ENCODE measurements around the gene PPFIA4. TPM values are rescaled to one million over a fixed set of nuclear protein-coding genes. Genes with fewer than 3 reads are reported as not detected.

PPFIA4 gene
- total and polyA plus RNA-seq, 2 donors (not counting 3 experiments of a cell fraction or from before 2014, with no cell fraction given) = 0.17 to 0.22 TPM

GRCh38 chr1:203039609-203040512 lies 13.6 kb downstream of the PPFIA4 start:
- Histone ChIP-seq H3K4me2 (ENCODE audit: insufficient read depth, low read length) (no peak overlapping the region), H3K4me1 (ENCODE audit: control insufficient read depth, extremely low read depth, insufficient read depth, low read length) (no peaks in the 10 kb centered on the region), H4K20me1 (replicated peaks; ENCODE audit: control insufficient read depth, extremely low read depth, insufficient read depth, low read length) (no peaks in the 10 kb centered on the region), H3K27me3 (ENCODE audit: control insufficient read depth in 2 of 2, insufficient read depth in 2 of 2, low read length in 2 of 2) (peaks cover 0 to 16% of the 10 kb centered on the region in 2 experiments), H3K9ac (replicated peaks; ENCODE audit: extremely low read depth, insufficient read depth, low read length) (no peak overlapping the region), H3K9me1 (replicated peaks; ENCODE audit: control insufficient read depth, extremely low read depth, insufficient read depth, low read length) (no peaks in the 10 kb centered on the region), H3K79me2 (ENCODE audit: control insufficient read depth, insufficient read depth, low read length) (no peaks in the 10 kb centered on the region), H3K4me3 (replicated peaks in 1 of 3; ENCODE audit: insufficient read depth in 1 of 3, low read depth in 1 of 3, low read length in 3 of 3) (no peak overlapping the region), H3K9me3 (replicated peaks; ENCODE audit: control insufficient read depth, insufficient read depth, low read length) (no peaks in the 10 kb centered on the region), H3K36me3 (ENCODE audit: control insufficient read depth in 2 of 2, extremely low read depth in 1 of 2, insufficient read depth in 2 of 2, low read length in 2 of 2) (no peaks in the 10 kb centered on the region), H3K27ac (ENCODE audit: insufficient read depth, low read depth, low read length) (no peak overlapping the region), H2AFZ (ENCODE audit: low read depth, low read length) (no peak overlapping the region)
- dilution Hi-C loops (cut with MboI; ENCODE audit: extremely low pct_ligation_motif_present, low sequenced_read_pairs) = no loop called here
- no peak for DNase-seq (ENCODE audit: low read depth, low spot score)
- ChIA-PET POLR2A (interaction anchor here (1.0 kb wide), 1 partner anchor 176 kb away, joined by 3 read pairs; no protein-coding TSS in a partner anchor), CTCF (interaction anchor here (0.7 to 7.3 kb wide), 43 partner anchors 11 to 401 kb away, joined by 3 to 363 read pairs (median 5); partner anchors contain the start of genes MYBPH, PPFIA4 and TMEM183A)
- no peak for TF ChIP-seq MYC (IDR thresholded peaks at IDR 0.05; ENCODE audit: low read depth, low read length)
- TF ChIP-seq, protein P1, sequence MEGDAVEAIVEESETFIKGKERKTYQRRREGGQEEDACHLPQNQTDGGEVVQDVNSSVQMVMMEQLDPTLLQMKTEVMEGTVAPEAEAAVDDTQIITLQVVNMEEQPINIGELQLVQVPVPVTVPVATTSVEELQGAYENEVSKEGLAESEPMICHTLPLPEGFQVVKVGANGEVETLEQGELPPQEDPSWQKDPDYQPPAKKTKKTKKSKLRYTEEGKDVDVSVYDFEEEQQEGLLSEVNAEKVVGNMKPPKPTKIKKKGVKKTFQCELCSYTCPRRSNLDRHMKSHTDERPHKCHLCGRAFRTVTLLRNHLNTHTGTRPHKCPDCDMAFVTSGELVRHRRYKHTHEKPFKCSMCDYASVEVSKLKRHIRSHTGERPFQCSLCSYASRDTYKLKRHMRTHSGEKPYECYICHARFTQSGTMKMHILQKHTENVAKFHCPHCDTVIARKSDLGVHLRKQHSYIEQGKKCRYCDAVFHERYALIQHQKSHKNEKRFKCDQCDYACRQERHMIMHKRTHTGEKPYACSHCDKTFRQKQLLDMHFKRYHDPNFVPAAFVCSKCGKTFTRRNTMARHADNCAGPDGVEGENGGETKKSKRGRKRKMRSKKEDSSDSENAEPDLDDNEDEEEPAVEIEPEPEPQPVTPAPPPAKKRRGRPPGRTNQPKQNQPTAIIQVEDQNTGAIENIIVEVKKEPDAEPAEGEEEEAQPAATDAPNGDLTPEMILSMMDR (IDR thresholded peaks at IDR 0.05; ENCODE audit: extremely low read depth in 1 of 2, insufficient read depth in 1 of 2, low read depth in 1 of 2, low read length in 2 of 2) = peak in 1 of 2 donors; percentile 36
- BruUV-seq (replicated peaks) = no TSS peak
- no peak for FAIRE-seq
- intact Hi-C loops (cut with micrococcal nuclease) = loop anchor here (1.0 to 10.0 kb wide), 5 partner anchors 77 to 285 kb away; no protein-coding TSS in a partner anchor

Measured in endothelial cell of umbilical vein (primary cell).